A549 (cell line): Measurements from ENCODE around the gene EPHA5.

Source experiments
- BHLHE40 ChIP-seq: IDR thresholded peaks from 2 replicates; pipeline ENCODE4 v1.6.1; 2012; ENCODE audit warnings: low read depth, low read length, inconsistent platforms
- HOXA7 ChIP-seq: fragments of 250-450 bp; sonication (Bioruptor Pico); IDR thresholded peaks from 2 replicates; pipeline ENCODE4 v1.5.0; 2020; ENCODE audit warnings: mild to moderate bottlenecking, moderate library complexity
- HOXB13 ChIP-seq: fragments of 250-450 bp; sonication (Bioruptor Pico); IDR thresholded peaks from 2 replicates; pipeline ENCODE4 v1.5.0; 2020; ENCODE audit warnings: low read depth, mild to moderate bottlenecking, moderate library complexity
- MAZ ChIP-seq: fragments of 150-350 bp; IDR thresholded peaks from 2 replicates; pipeline ENCODE4 v1.6.1; 2014; ENCODE audit warnings: antibody characterized with exemption, low read depth, low read length, borderline replicate concordance
- NFE2L2 ChIP-seq: fragments of 150-350 bp; conservative IDR thresholded peaks from 2 replicates; pipeline ENCODE4 v1.6.1; 2014; ENCODE audit warnings: low read length
- POLR2A ChIP-seq: IDR thresholded peaks from 2 replicates; pipeline ENCODE4 v1.6.1; 2012; ENCODE audit warnings: mild to moderate bottlenecking, low read length
- RAD21 ChIP-seq, 2 experiments: fragments of >200 bp in 1 of 2; sonication (Bioruptor Twin) in 1 of 2; formaldehyde crosslinking in 1 of 2; IDR thresholded peaks in 1 of 2; conservative IDR thresholded peaks in 1 of 2; 2 replicates in 1 of 2; 3 replicates in 1 of 2; pipeline ENCODE4 v1.6.1; 2012 to 2018; ENCODE audit warnings: inconsistent platforms in 1 of 2
- ZC3H11A ChIP-seq: fragments of 450-650 bp; IDR thresholded peaks from 2 replicates; pipeline ENCODE4 v1.6.1; 2014; ENCODE audit warnings: antibody characterized with exemption, mild to moderate bottlenecking
- TF ChIP-seq, protein P1 (sequence below): fragments of >200 bp; sonication (Bioruptor Twin); formaldehyde crosslinking; IDR thresholded peaks from 3 replicates; pipeline ENCODE4 v1.5.1; 2016

DNA sequence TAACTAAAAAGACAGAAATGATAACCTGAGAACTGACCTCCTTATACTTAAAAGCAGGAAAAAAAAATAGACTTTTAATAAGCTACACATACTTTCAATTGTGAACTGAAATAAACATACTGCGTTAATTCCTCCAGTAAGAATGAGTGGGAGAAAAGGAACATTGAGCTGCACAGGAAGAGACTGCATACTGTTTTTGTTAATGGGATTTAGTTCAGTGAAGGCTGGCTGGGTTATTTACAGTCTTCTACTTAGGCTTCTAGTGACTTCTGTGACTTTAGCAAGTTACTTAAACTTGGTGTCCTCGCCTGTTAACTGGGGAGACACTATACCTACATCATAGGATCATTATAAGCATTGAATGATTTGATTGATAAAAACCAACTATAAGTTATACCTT is 213.3 kb downstream of the EPHA5 start:
- no peak for TF ChIP-seq BHLHE40
- TF ChIP-seq, protein P1, sequence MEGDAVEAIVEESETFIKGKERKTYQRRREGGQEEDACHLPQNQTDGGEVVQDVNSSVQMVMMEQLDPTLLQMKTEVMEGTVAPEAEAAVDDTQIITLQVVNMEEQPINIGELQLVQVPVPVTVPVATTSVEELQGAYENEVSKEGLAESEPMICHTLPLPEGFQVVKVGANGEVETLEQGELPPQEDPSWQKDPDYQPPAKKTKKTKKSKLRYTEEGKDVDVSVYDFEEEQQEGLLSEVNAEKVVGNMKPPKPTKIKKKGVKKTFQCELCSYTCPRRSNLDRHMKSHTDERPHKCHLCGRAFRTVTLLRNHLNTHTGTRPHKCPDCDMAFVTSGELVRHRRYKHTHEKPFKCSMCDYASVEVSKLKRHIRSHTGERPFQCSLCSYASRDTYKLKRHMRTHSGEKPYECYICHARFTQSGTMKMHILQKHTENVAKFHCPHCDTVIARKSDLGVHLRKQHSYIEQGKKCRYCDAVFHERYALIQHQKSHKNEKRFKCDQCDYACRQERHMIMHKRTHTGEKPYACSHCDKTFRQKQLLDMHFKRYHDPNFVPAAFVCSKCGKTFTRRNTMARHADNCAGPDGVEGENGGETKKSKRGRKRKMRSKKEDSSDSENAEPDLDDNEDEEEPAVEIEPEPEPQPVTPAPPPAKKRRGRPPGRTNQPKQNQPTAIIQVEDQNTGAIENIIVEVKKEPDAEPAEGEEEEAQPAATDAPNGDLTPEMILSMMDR: no peak
- no peak for TF ChIP-seq HOXA7 (CRISPR knock-in tag)
- TF ChIP-seq POLR2A: no peak
- TF ChIP-seq HOXB13 (CRISPR knock-in tag): no peak
- no peak for TF ChIP-seq ZC3H11A
- TF ChIP-seq MAZ: no peak
- no peak for TF ChIP-seq RAD21 (conservative IDR thresholded peaks at IDR 0.05 in 1 of 2, IDR thresholded peaks at IDR 0.05 in 1 of 2)
- no peak for TF ChIP-seq NFE2L2
